SK-N-SH (cell line): ENCODE data around the gene ZNF384.

Source experiments
- CTCF ChIP-seq: fragments of 200-600 bp; sonication (generic); IDR thresholded peaks from 2 replicates; pipeline ENCODE4 v1.6.1; 2017; ENCODE audit warnings: antibody characterized with exemption, mild to moderate bottlenecking, moderate library complexity
- GATA2 ChIP-seq: sonication (generic); formaldehyde crosslinking; IDR thresholded peaks from 2 replicates; pipeline ENCODE4 v1.5.0; 2020; ENCODE audit warnings: mild to moderate bottlenecking, missing genetic modification reagents
- MAX ChIP-seq: IDR thresholded peaks from 2 replicates; pipeline ENCODE4 v1.4.0; 2012; ENCODE audit warnings: low read depth
- SMC3 ChIP-seq: IDR thresholded peaks from 2 replicates; pipeline ENCODE4 v1.6.1; 2012; ENCODE audit warnings: low read depth, low read length, improper control_type of control experiment
- TF ChIP-seq, protein P1 (sequence below): fragments of 150-350 bp; IDR thresholded peaks from 2 replicates; pipeline ENCODE4 v1.6.1; 2017; ENCODE audit warnings: antibody characterized with exemption, low read length, low read depth, borderline replicate concordance

DNA sequence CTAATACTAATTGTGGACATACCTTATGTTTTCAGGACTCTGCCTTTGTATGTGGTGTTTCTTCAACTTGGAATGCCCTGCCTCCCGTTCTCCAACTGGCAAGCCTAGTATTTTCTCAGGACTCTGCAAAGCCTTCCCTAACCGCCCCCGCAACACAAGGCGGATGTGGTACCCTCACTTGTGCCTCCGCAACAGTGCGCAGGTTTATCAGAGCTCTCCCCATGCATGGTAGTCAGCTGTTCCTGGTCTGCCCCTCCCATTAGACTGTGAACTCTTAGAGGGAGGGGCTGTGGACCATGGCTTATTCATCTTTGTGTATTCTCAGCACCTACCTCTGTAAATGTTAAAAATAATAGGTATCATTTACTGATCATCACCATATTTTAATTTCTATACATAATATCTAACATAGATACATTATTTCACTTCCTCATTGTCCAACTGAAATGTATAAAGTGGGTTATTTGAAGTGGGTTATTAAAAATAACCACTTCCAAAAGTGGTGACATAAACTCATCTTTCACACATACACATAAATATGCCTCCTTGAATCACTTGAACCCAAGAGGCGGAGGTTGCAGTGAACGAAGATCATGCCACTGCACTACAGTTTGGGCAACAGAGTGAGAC lies 62.4 kb downstream of the ZNF384 start:
- TF ChIP-seq CTCF (no peak), GATA2 (CRISPR knock-in tag) (no peak), SMC3 (no peak), MAX (no peak)
- TF ChIP-seq, protein P1, sequence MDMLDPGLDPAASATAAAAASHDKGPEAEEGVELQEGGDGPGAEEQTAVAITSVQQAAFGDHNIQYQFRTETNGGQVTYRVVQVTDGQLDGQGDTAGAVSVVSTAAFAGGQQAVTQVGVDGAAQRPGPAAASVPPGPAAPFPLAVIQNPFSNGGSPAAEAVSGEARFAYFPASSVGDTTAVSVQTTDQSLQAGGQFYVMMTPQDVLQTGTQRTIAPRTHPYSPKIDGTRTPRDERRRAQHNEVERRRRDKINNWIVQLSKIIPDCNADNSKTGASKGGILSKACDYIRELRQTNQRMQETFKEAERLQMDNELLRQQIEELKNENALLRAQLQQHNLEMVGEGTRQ: no peak
